Measurements from ENCODE around the gene OR2AP1.
"Not testable (repeated sequence)": the region's sequence is repeated elsewhere in the genome, so short reads cannot be mapped to it uniquely, and the experiment has no call there.

Gene OR2AP1

DNA sequence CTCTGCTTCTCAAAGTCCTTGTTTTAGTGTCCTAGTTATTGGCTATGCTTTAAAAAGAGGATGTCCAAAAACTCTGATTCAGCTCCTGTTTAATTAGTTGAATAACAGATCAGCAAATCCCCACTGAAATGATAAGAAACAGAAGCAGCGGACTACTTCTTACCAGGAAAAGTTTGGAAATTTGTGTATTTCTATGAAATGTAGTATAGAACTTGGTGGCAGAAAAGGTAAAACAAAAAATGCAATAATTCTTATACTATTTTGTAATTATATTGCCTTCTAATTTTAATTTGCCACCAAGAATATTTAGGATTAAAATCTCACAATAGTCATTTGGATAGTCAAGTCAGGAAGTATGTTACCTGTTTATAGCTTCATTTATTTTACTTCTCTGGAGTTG, at the start of gene OR2AP1:
TSS of gene OR2AP1 (plus strand) at position 301 of the 400 bp plus-strand sequence. CDS start 1,947 bp downstream, outside the sequence.
- Histone ChIP-seq H3K4me2 (no peak within 1 kb of the TSS), H3K27me3 (no peaks in the 10 kb centered on the region), H3K36me3 (no peaks in the 10 kb centered on the region), H3K9me3 (peaks cover 35% of the 10 kb centered on the region), H3K4me1 (no peaks in the 10 kb centered on the region), H3K9ac (no peak within 1 kb of the TSS), H3K27ac (no peak within 1 kb of the TSS), H4K20me1 (no peaks in the 10 kb centered on the region), H3K4me3 (no peak within 1 kb of the TSS)
- no peak for TF ChIP-seq Cebpa-rat (IDR thresholded peaks at IDR 0.05)

DNA sequence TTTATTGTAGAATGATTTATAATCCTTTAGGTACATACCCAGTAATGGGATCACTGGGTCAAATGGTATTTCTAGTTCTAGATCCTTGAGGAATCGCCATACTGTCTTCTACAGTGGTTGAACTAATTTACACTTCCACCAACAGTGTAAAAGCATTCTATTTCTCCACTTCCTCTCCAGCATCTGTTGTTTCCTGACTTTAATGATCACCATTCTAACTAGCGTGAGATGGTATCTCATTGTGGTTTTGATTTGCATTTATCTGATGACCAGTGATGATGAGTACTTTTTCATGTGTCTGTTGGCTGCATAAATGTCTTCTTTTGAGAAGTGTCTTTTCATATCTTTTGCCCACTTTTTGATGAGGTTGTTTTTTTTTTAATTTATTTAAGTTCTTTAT, 24.0 kb upstream of the OR2AP1 start:
- not testable (repeated sequence) for H3K36me3 ChIP-seq, H3K27ac ChIP-seq, H3K4me1 ChIP-seq, H3K9ac ChIP-seq, H3K27me3 ChIP-seq, H4K20me1 ChIP-seq, H3K4me3 ChIP-seq, H3K4me2 ChIP-seq
- H3K9me3 ChIP-seq: peaks cover 12% of the 10 kb centered on the region

DNA sequence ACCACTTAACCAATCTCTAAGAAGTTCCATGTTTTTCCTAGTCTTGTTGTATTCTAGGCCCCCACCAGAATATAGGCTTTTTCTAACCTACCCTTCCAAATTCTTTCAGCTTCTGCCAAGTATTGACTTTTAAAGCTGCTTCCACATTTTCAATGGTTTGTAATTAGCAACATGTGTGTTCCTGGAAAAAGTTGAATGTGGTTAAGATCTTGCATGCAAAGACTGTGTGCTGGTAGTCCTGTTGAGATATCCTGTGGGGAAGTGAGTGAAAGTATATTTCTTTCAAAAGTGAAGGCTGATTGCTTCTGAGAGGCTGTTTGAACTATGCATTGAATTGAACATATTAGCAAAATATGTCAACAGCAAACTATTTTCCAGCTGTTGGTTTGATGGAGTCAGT, 23.5 kb upstream of the OR2AP1 start:
- Histone ChIP-seq H3K4me2 (no peak overlapping the region), H3K4me3 (no peak overlapping the region), H3K27me3 (no peaks in the 10 kb centered on the region), H3K36me3 (no peaks in the 10 kb centered on the region), H3K9ac (no peak overlapping the region), H4K20me1 (no peaks in the 10 kb centered on the region), H3K9me3 (peaks cover 12% of the 10 kb centered on the region), H3K27ac (no peak overlapping the region), H3K4me1 (no peaks in the 10 kb centered on the region)
- no peak for TF ChIP-seq Cebpa-rat (IDR thresholded peaks at IDR 0.05)

DNA sequence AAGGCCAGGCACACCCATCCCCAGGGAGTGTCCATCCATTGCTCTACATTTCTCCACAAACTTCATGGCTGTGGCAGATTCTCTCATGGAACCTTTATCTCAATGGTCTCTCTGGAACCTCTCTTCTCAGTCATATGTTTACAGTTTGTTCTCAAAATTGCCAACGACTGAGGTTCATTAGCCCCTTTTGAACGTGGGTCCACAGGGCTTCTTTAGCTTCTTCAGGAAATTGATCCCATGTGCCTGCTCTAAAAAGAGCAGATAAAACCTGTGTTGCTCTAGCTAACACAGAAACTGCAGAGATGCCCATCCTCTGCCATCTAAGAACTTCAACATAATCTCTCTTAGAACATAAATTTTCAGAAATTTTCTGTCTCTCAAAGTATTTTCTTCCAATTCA, 23.0 kb upstream of the OR2AP1 start, which contains the start of gene OR6C4:
TSS of gene OR6C4 (plus strand) at position 301 of the 400 bp plus-strand sequence. CDS start 1,625 bp downstream, outside the sequence.
- Histone ChIP-seq H3K27ac (no peak within 1 kb of the TSS), H4K20me1 (no peaks in the 10 kb centered on the region), H3K4me1 (no peaks in the 10 kb centered on the region), H3K4me2 (no peak within 1 kb of the TSS), H3K4me3 (no peak within 1 kb of the TSS), H3K36me3 (no peaks in the 10 kb centered on the region), H3K9ac (no peak within 1 kb of the TSS), H3K9me3 (peaks cover 12% of the 10 kb centered on the region), H3K27me3 (no peaks in the 10 kb centered on the region)
- TF ChIP-seq Cebpa-rat (IDR thresholded peaks at IDR 0.05): no peak

DNA sequence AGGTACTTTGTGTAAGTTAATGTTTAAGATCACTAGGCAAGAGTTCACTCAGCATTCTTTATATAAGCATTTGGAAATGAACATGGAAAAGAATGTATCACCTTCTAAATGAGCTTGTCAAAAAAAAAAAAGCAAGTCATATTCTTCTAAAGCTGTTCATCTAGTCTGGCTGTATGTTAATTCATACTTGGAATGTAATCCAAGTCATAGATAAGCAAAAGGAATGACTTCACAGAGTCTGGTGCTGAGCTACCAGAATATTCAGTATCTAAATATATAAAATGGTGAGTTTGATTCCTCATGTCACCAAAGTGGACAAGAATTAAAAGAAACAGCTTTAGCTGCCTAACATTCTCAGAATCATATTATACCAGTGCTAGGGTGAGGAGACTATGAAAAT, 18.0 kb upstream of the OR2AP1 start:
- no peak for TF ChIP-seq Cebpa-rat (IDR thresholded peaks at IDR 0.05)
- H3K27ac ChIP-seq: no peak overlapping the region

DNA sequence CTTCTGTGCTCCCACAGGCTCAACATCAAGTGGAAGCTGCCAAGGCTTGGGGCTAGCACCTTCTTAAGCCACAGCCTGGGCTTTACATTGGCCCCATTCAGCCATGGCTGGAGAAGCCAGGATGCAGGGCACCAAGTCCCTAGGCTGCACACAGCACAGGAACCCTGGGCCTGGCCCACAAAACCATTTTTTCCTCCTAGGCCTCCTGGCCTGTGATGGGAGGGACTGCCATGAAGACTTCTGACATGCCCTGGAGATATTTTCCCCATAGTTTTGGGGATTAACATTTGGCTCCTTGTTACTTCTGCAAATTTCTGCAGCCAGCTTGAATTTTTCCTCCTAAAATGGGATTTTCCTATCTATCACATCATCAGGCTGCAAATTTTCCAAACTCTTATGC, 2.2 kb upstream of the OR2AP1 start:
- H3K9me3 ChIP-seq: peaks cover 35% of the 10 kb centered on the region
- not testable (repeated sequence) for H3K4me2 ChIP-seq

More for the DNA sequence above, 18.0 kb upstream of the OR2AP1 start:
- Histone ChIP-seq H3K9me3 (peaks cover 20% of the 10 kb centered on the region), H4K20me1 (no peaks in the 10 kb centered on the region), H3K4me2 (no peak overlapping the region), H3K27me3 (no peaks in the 10 kb centered on the region), H3K9ac (no peak overlapping the region), H3K4me3 (no peak overlapping the region), H3K36me3 (no peaks in the 10 kb centered on the region), H3K4me1 (no peaks in the 10 kb centered on the region)

DNA sequence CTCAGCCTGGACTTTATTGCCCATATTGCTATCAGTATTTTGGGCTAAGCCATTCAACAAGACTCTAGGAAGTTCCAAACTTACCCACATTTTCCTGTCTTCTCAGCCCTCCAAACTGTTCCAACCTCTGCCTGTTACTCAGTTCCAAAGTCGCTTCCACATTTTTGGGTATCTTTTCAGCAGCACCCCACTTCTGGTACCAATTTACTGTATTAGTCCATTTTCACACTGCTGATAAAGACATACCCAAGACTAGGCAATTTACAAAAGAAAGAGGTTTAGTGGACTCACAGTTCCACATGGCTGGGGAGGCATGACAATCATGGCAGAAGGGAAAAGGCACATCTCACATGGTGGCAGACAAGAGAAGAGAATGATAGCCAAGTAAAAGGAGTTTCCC, 1.6 kb upstream of the OR2AP1 start:
- not testable (repeated sequence) for H3K36me3 ChIP-seq, H3K4me2 ChIP-seq, H3K9ac ChIP-seq, H3K4me3 ChIP-seq, H4K20me1 ChIP-seq, H3K27ac ChIP-seq, H3K4me1 ChIP-seq, H3K27me3 ChIP-seq
- peaks cover 35% of the 10 kb centered on the region for H3K9me3 ChIP-seq

More for the DNA sequence above, 2.2 kb upstream of the OR2AP1 start:
- not testable (repeated sequence) for H3K4me3 ChIP-seq, H3K9ac ChIP-seq, H4K20me1 ChIP-seq, H3K36me3 ChIP-seq, H3K4me1 ChIP-seq, H3K27ac ChIP-seq, H3K27me3 ChIP-seq

DNA sequence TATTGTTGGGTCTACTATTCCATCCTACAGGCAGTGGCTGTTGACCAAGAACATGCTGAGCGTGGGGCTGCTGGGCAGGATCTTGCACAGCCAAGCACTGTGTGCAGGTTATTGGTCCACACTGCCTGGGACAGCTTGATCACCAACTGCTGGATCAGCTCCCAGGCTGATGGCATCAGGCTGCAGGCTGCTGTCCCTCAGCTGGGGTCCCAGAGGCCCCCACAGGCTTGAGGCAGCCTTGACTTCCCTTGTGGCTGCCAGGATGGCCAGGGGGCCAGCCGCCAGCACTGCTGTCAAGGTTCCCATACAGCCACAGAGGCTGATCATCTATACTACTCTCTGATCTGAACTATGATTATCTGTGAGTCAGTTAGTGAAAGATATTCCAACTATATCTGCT, 9.8 kb downstream of the OR2AP1 start:
- no peaks in the 10 kb centered on the region for H4K20me1 ChIP-seq
- H3K27ac ChIP-seq: no peak overlapping the region
- no peaks in the 10 kb centered on the region for H3K4me1 ChIP-seq
- no peak for TF ChIP-seq Cebpa-rat (IDR thresholded peaks at IDR 0.05)
- H3K9ac ChIP-seq: no peak overlapping the region
- H3K9me3 ChIP-seq: peaks cover 4% of the 10 kb centered on the region; the same call in 1 of the 2 replicates
- no peak overlapping the region for H3K4me2 ChIP-seq
- H3K4me3 ChIP-seq: no peak overlapping the region
- no peaks in the 10 kb centered on the region for H3K36me3 ChIP-seq
- H3K27me3 ChIP-seq: no peaks in the 10 kb centered on the region

DNA sequence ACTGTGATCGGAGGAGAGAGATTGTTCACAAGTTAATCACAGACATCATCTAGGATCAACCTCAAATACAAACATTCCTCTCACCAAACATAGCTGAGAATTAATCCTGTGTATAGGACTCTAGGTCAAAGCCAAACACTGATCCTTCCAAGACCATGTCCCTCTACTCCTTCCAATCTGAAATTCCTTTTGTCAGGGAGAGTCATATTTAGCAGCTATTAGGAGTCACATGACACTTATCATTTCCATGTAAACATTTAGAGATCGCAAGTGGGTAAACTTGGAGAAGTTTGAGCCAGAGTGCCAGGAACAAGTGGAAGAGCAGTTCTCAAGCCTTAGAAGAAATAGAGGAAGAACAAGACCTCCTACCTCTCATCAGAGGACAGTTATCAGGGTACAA, 13.5 kb downstream of the OR2AP1 start:
- Histone ChIP-seq H3K36me3 (no peaks in the 10 kb centered on the region), H3K4me3 (no peak overlapping the region), H3K4me1 (no peaks in the 10 kb centered on the region), H3K4me2 (no peak overlapping the region), H3K27me3 (no peaks in the 10 kb centered on the region), H3K27ac (no peak overlapping the region), H3K9me3 (peaks cover 4% of the 10 kb centered on the region), H4K20me1 (no peaks in the 10 kb centered on the region), H3K9ac (no peak overlapping the region)
- TF ChIP-seq Cebpa-rat (IDR thresholded peaks at IDR 0.05): no peak

DNA sequence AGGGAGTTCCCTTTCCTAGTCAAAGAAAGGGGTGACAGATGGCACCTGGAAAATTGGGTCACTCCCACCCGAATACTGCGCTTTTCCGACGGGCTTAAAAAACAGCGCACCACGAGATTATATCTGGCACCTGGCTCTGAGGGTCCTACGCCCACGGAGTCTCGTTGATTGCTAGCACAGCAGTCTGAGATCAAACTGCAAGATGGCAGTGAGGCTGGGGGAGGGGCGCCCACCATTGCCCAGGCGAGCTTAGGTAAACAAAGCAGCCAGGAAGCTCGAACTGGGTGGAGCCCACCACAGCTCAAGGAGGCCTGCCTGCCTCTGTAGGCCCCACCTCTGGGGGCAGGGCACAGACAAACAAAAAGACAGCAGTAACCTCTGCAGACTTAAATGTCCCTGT, 17.9 kb downstream of the OR2AP1 start:
- not testable (repeated sequence) for H4K20me1 ChIP-seq, H3K27ac ChIP-seq, H3K4me1 ChIP-seq, H3K9ac ChIP-seq, H3K9me3 ChIP-seq, H3K27me3 ChIP-seq, H3K36me3 ChIP-seq, H3K4me2 ChIP-seq, H3K4me3 ChIP-seq

DNA sequence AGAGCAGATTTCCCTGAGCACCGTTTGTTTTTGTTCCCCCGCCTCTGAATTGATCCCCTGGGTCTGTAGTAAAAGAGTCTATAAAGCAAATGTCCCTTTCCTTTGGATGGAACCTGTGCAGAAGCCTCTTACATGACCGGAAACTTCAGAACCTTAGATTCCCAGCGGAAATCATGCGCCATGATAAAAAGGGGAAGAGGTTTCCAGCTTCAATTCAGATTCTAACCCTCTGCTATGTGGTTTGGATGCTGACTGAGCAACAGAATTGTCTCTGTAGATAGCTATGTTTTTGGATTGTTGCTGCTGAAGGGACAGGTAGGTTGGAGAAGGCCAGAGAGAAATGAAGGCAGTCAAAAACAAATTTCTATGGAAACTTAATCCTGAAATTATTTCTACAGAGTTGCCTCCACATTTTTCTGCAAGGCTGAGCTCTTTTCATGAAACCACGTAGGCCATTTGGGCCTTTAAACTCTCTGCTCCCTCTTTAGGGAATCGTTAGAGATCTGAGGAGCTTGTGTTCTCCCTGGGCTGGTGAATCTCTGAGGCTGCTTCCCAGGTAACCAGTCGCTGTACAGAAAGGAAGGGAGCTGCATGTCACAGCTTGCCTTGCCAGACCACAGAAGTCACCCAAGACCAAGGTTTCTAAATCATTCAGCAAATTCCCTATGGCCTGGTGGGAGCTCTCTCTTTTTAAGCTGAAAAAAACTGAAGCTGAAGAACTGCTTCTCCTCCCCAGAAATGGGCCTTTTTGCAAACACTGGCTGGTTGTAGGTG, 35.7 kb downstream of the OR2AP1 start:
- Histone ChIP-seq H4K20me1 (no peaks in the 10 kb centered on the region), H3K27me3 (no peaks in the 10 kb centered on the region), H3K4me1 (no peaks in the 10 kb centered on the region), H3K4me3 (no peak overlapping the region), H3K9me3 (no peaks in the 10 kb centered on the region), H3K27ac (no peak overlapping the region), H3K9ac (no peak overlapping the region), H3K36me3 (no peaks in the 10 kb centered on the region), H3K4me2 (no peak overlapping the region)
- no peak for TF ChIP-seq Cebpa-rat (IDR thresholded peaks at IDR 0.05)
